Kidney (tissue), 14 donors: Measurements from ENCODE around the gene RNF126. TPM values are rescaled to one million over a fixed set of nuclear protein-coding genes. Genes with fewer than 3 reads are reported as not detected.

ENCODE experiments used
- DNase-seq, 5 donors: peaks; one replicate each; pipeline ENCODE4 v3.0.0-alpha.2; 2013 to 2020
- FAIRE-seq: peaks from 2 replicates; lab custom pipeline; 2012; peaks lifted over from hg19 to GRCh38; lab: Jason Lieb, UNC
- H3K27ac ChIP-seq, 2 donors: one replicate each; pipeline ENCODE4 v1.7.0; 2013; ENCODE audit warnings: low read depth in 2 of 2, low read length in 2 of 2, inconsistent platforms in 1 of 2
- H3K27me3 ChIP-seq: one replicate; pipeline ENCODE4 v1.7.1; 2013; ENCODE audit warnings: low read length, inconsistent platforms; ENCODE audit not compliant: control insufficient read depth, insufficient read depth
- H3K36me3 ChIP-seq, 3 donors: one replicate each; pipeline versions ENCODE4 v1.7.0 to v1.7.1; 2013; ENCODE audit warnings: low read length in 3 of 3, control low read depth in 1 of 3, inconsistent platforms in 1 of 3; ENCODE audit not compliant: insufficient read depth in 3 of 3, control insufficient read depth in 2 of 3
- H3K4me1 ChIP-seq, 3 donors: one replicate each; pipeline versions ENCODE4 v1.7.0 to v1.7.1; 2013; ENCODE audit warnings: low read length in 3 of 3, inconsistent platforms in 1 of 3, low read depth in 1 of 3; ENCODE audit not compliant: control insufficient read depth in 2 of 3, insufficient read depth in 2 of 3
- H3K4me3 ChIP-seq, 3 donors: one replicate each; pipeline versions ENCODE4 v1.7.0 to v1.8.1; 2013; ENCODE audit warnings: low read length in 3 of 3, control low read depth in 1 of 3, inconsistent platforms in 1 of 3
- H3K9ac ChIP-seq, 3 donors: one replicate each; pipeline versions ENCODE4 v1.7.0 to v1.7.1; 2013; ENCODE audit warnings: low read length in 3 of 3, control low read depth in 1 of 3, inconsistent platforms in 1 of 3
- H3K9me3 ChIP-seq, 3 donors: one replicate each; pipeline versions ENCODE4 v1.7.0 to v1.7.1; 2013; ENCODE audit warnings: low read length in 3 of 3, control low read depth in 1 of 3, inconsistent platforms in 1 of 3; ENCODE audit not compliant: control insufficient read depth in 2 of 3, insufficient read depth in 1 of 3
- CTCF ChIP-seq: IDR thresholded peaks from 3 replicates; pipeline ENCODE4 v1.5.1; 2012; ENCODE audit warnings: mild to moderate bottlenecking, moderate library complexity, borderline replicate concordance; ENCODE audit not compliant: insufficient read depth; ENCODE audit errors: extremely low read depth
- intact Hi-C: fragments of 100-400 bp; cut with DNase I; formaldehyde crosslinking; loops from one replicate; pipeline ENCODE4 v1.11.1; 2022
- polyA plus RNA-seq: library from polyadenylated mRNA; stranded (reverse); fragments of 350-450 nt; fragmentation: Illumina TruSeq; extraction: RNeasy Lipid Tissue Mini Kit (QIAGEN cat#74804); gene quantifications from one replicate; pipeline ENCODE4 v1.2.3, GENCODE V29; 2014; ENCODE audit warnings: low read depth, low replicate concordance; ENCODE audit not compliant: insufficient read depth
- total RNA-seq: library from RNA; stranded (reverse); fragmentation: NEBNext Ultra II Directional; extraction: Animal tissue kit (Norgen Biotek cat#: 25700); gene quantifications from one replicate; pipeline ENCODE4 v1.2.1, GENCODE V29; 2021
- donor health status: control.
- donor health status: control.
- donor health status: control.
- donor health status: control.
- donor health status: control.
- donor health status: DM: yes; HTN: yes; CAD: no.
- donor health status: Normal renal cell carcinoma (clear cell type).

RNF126 gene
- total and polyA plus RNA-seq, 2 donors from 2014 or later, result 33.3 to 38.0 TPM

GRCh38 chr19:623974-624373, 39.0 kb downstream of the RNF126 start:
- intact Hi-C loops, result no loop called here
- DNase-seq (no peak), FAIRE-seq (no peak)
- no peak overlapping the region for H3K9ac ChIP-seq
- H3K4me3 ChIP-seq, result no peak overlapping the region
- no peaks in the 10 kb centered on the region for H3K9me3 ChIP-seq
- H3K27me3 ChIP-seq, result no peaks in the 10 kb centered on the region
- H3K27ac ChIP-seq, result no peak overlapping the region
- no peaks in the 10 kb centered on the region for H3K4me1 ChIP-seq
- TF ChIP-seq CTCF, result no peak
- H3K36me3 ChIP-seq, result peaks cover 0 to 5% (median 3%) of the 10 kb centered on the region in 3 donors

DNA sequence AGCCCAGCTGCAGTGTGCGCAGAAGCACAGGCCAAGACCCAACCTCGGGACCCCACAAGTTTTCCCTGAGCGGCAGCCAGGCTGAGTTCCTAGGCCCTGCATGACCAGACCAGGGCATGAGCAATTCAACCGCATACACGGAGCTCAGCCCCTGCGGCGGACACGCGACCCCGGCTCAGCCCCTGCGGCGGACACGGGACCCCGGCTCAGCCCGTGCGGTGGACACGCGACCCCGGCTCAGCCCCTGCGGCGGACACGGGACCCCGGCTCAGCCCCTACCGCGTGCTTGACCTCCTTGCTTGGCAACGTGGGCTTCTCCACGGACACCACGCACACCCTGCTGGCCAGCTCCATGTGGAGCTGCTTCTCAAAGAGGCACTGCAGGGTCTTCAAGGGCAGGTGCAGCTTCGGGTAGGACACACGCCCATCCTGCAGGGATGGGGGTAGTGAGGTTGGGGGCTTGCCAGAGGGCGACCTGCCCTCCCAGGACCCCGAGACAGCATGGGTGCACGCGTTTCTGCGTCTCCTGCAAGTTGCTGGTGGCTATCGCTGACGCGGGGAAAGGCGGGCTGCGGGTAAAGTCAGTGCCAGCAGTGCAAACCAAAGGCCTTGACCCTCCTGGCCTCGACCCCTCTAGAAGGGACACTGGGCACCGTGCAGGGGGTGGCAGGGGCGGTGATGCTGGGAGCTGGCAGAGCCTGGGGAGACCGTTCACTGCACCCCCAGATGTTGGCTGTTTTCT, 39.7 kb downstream of the RNF126 start:
- Histone ChIP-seq H3K27me3 (no peaks in the 10 kb centered on the region), H3K4me1 (no peaks in the 10 kb centered on the region), H3K9me3 (no peaks in the 10 kb centered on the region), H3K4me3 (no peak overlapping the region), H3K9ac (no peak overlapping the region), H3K27ac (no peak overlapping the region), H3K36me3 (peaks cover 0 to 5% (median 3%) of the 10 kb centered on the region in 3 donors)
- DNase-seq, result no peak
- intact Hi-C loops, result no loop called here
- no peak for FAIRE-seq
- TF ChIP-seq CTCF, result no peak

DNA sequence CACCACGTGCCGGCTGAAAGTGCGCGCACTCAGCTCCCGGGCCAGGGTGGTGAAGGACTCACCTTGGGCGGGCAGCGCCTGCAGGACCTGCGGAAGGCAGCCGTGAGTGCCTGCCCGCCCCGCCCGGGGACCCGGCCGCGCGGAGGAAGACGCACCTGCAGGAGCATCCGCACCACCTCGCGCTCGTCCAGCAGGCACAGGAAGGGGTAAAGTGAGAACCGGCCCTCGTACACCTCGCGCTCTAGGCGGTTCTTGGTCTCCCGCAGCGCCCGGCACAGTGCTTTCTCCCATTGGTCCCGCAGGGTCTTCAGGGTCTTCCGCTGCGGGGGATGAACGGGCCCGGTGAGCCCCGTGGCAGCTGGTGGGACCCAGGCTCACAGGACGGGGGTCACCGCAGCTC, 40.3 kb downstream of the RNF126 start:
- intact Hi-C loops, result no loop called here
- DNase-seq, result no peak

More for the DNA sequence above, 40.3 kb downstream of the RNF126 start:
- no peak for TF ChIP-seq CTCF
- FAIRE-seq, result no peak
- Histone ChIP-seq H3K4me1 (no peaks in the 10 kb centered on the region), H3K36me3 (peaks cover 0 to 5% (median 3%) of the 10 kb centered on the region in 3 donors), H3K4me3 (no peak overlapping the region), H3K9ac (no peak overlapping the region), H3K9me3 (no peaks in the 10 kb centered on the region), H3K27me3 (no peaks in the 10 kb centered on the region), H3K27ac (no peak overlapping the region)
